Middle frontal gyrus (tissue), 1 donor: ENCODE measurements around the gene TNFRSF25.
"Not testable (repeated sequence)": the region's sequence is repeated elsewhere in the genome, so short reads cannot be mapped to it uniquely, and the experiment has no call there.

ENCODE experiments used
- DNase-seq: peaks from one replicate; pipeline ENCODE4 v3.0.0-alpha.2; 2015; ENCODE audit warnings: low spot score; ENCODE audit errors: extremely low spot score

The TNFRSF25 gene

GRCh38 chr1:6453895-6454855, 11.8 kb downstream of the TNFRSF25 start:
- not testable (repeated sequence) for DNase-seq

GRCh38 chr1:6450943-6451373, 15.0 kb downstream of the TNFRSF25 start:
- no peak for DNase-seq

- DNase-seq = not testable (repeated sequence)
Observed at GRCh38 chr1:6450486-6450885, 15.5 kb downstream of the TNFRSF25 start.

- DNase-seq = no peak
Observed at GRCh38 chr1:6450005-6450450, 15.9 kb downstream of the TNFRSF25 start.

GRCh38 chr1:6448749-6449631, 17.0 kb downstream of the TNFRSF25 start:
- DNase-seq = no peak

- DNase-seq = no peak
Observed at GRCh38 chr1:6447818-6448748, 17.9 kb downstream of the TNFRSF25 start.

- DNase-seq = no peak
Observed at GRCh38 chr1:6447016-6447817, 18.8 kb downstream of the TNFRSF25 start.

- DNase-seq = no peak
Observed at GRCh38 chr1:6446665-6447015, 19.3 kb downstream of the TNFRSF25 start.

- not testable (repeated sequence) for DNase-seq
Observed at GRCh38 chr1:6445929-6446328, 20.0 kb downstream of the TNFRSF25 start.

GRCh38 chr1:6445062-6445763, 20.8 kb downstream of the TNFRSF25 start:
- DNase-seq = no peak

GRCh38 chr1:6444377-6444776, 21.6 kb downstream of the TNFRSF25 start:
- DNase-seq = no peak

- DNase-seq = no peak
Observed at GRCh38 chr1:6443339-6444115, 22.4 kb downstream of the TNFRSF25 start.

GRCh38 chr1:6441586-6441985, 24.4 kb downstream of the TNFRSF25 start:
- DNase-seq = no peak

GRCh38 chr1:6440198-6441126, 25.5 kb downstream of the TNFRSF25 start:
- no peak for DNase-seq

GRCh38 chr1:6438047-6438525, 27.9 kb downstream of the TNFRSF25 start:
- DNase-seq = no peak

- DNase-seq = peak; percentile 38
Observed at GRCh38 chr1:6437012-6437700, 28.8 kb downstream of the TNFRSF25 start.

GRCh38 chr1:6436277-6436676, 29.7 kb downstream of the TNFRSF25 start:
- not testable (repeated sequence) for DNase-seq
